GM18909 (cell line): Measurements from ENCODE around the gene EPB41.
"Not testable (repeated sequence)": the region's sequence is repeated elsewhere in the genome, so short reads cannot be mapped to it uniquely, and the experiment has no call there.

ENCODE experiments used
- ATAC-seq: cut with Tn5 transposase; IDR thresholded peaks from one replicate; pipeline ENCODE4 v1.9.1; 2021; ENCODE audit warnings: mild to moderate bottlenecking; ENCODE audit not compliant: unreplicated experiment, poor library complexity

EPB41 gene

GRCh38 chr1:29033829-29034466, 119.6 kb downstream of the EPB41 start:
- ATAC-seq, result no peak

DNA sequence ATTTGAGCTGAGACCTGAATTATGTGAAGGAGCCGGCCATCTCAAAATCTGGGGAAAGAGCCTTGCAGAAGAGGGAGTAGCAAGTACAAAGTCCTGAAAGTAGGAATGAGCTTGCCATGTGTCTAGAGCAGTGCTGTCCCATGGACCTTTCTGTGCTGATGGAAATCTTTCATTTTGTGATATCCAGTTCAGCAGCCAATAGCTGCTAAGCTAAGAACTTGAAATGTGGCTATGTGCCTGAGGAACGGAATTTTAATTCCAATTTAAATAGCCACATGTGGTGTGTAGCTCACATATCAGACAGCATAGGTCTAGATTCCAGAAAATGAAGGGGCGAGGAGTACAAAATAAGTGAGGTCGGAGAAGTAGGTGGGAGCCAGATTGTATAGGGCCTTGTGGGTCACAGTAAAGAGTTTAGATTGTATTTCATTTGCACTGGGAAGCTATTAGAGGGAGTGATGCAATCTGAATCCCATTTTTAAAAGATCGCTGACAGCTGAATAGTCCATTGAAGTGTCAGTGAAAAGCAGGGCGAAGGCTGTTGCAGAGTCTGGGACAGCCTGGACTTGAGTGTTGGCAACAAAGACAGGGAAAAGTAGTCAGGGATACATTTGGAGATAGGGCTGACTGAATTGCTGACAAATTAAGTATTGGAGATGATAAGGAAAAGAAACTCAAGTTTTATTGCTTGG, 129.1 kb downstream of the EPB41 start:
- no peak for ATAC-seq

- ATAC-seq, result no peak
Measured at GRCh38 chr1:29044010-29044409, 129.6 kb downstream of the EPB41 start.

- not testable (repeated sequence) for ATAC-seq
Measured at GRCh38 chr1:29045663-29046062, 131.3 kb downstream of the EPB41 start.

GRCh38 chr1:29047142-29047541, 132.8 kb downstream of the EPB41 start:
- ATAC-seq, result no peak

- ATAC-seq, result no peak
Measured at GRCh38 chr1:29050166-29050565, 135.8 kb downstream of the EPB41 start.

- ATAC-seq, result no peak
Measured at GRCh38 chr1:29052100-29052499, 137.7 kb downstream of the EPB41 start.

DNA sequence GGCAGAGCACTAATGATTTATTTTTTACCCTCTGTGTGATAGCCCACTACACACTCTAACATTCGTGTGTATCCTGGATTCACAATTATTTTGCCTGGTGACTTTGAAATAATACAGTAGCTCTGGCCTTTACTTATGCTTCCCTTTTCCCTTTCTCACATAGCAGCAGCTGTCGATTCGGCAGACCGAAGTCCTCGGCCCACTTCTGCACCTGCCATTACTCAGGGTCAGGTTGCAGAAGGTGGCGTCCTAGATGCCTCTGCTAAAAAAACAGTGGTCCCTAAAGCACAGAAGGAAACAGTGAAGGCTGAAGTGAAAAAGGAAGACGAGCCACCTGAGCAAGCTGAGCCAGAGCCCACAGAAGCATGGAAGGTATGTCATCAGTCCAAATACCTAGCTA, 138.6 kb downstream of the EPB41 start:
- ATAC-seq, result no peak

DNA sequence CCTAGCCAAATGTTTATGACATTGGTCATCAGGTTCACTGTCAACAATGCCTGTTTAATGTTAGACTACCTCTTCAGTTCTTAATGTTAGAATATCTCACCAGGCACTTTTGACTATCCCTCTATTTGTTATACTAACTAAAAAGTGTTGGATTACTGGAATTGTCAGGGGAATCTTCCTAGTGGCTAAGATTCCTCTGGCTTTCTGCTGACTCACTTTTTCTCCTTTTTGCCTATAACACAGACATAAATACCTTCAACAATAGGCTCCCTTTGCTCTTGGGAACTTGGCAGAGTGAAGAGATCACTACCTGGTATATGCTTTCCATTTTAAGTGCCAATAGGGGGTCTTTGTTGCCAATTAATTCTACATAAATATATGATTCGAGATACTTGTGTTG, 140.8 kb downstream of the EPB41 start:
- no peak for ATAC-seq

- ATAC-seq, result no peak
Measured at GRCh38 chr1:29056256-29056655, 141.9 kb downstream of the EPB41 start.

DNA sequence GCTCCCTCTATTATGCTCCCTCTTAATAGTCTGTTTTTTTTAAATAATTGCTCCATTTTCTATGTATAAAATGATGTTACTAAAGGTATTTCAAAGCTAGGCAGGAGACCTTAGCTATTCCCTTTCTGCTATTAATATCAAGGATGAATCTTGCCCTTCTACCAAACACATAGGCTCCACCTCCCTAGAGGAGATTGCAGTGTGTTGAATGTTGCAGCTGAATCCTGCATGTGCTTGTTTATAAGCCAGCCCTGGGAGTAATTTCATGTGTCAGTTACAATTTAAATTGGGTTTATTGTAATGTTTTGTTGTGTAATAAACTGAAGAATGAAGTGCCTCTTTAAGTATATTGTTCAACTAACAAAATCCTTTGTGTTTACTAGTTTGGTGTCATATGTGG, 143.3 kb downstream of the EPB41 start:
- no peak for ATAC-seq

DNA sequence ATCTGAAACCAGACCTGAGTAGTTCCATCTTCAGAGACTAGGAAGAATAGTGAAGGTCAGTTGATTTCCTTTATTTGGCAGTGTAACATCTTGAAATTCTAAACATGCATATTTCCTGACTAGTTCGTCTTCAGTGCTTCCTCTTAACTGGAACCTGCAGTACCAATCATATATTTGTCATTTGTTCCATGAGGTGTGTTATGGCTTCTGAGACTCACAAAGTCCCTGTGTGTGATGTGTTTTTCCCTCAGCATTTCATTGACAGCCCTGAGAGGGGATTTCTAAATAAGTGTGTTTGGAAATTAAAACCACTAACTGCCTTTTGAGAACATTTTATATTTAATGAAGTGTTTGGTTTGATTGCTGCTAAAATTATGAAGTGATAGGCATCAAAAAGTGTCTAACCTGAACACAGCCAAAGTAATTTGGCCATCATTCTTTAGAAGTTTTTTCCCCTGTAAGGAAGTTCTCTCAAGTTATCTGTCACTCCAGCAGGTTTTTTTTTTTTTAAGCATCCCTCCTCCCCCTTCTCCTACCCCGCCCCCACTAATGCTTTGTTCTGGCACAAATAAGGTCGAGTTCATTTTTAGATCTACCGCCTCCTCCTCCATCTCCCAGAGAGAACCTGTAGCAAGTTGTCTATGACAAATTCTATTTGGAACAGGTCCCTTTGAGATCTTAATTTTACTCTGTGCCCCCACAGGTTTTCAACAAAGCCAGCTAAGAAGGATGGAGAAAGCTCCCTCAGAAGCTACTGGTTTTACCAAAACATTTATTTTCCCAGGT, 148.0 kb downstream of the EPB41 start:
- ATAC-seq, result no peak

- no peak for ATAC-seq
Measured at GRCh38 chr1:29064064-29064463, 149.7 kb downstream of the EPB41 start.

- ATAC-seq, result no peak
Measured at GRCh38 chr1:29077155-29077554, 162.8 kb downstream of the EPB41 start.

DNA sequence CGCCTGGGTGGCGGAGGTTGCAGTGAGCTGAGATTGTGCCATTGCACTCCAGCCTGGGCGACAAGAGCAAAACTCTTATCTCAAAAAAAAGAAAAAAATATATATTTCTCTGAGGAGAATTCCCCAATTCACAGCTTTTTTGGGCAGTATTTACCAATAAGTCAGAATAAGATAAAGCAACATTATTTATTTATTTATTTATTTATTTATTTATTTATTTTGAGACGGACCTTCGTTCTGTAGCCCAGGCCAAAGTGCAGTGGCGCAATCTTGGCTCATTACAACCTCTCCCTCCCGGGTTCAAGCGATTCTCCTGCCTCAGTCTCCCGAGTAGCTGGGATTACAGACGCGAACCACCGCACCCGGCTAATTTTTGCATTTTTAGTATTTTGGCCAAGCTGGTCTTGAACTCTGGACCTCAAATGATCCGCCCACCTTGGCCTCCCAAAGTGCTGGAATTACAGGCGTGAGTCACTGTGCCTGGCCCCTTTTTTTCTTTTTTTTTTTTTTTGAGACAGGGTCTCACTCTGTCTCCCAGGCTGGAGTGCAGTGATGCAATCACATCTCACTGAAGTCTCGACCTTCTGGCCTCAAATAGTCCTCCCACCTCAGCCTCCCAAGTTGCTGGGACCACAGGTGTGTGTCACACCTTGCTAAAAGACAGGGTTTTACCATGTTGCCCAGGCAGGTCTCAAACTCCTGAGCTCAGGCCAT, 165.7 kb downstream of the EPB41 start:
- not testable (repeated sequence) for ATAC-seq

GRCh38 chr1:29081201-29081600, 166.8 kb downstream of the EPB41 start:
- ATAC-seq, result no peak

GRCh38 chr1:29082519-29082918, 168.2 kb downstream of the EPB41 start:
- ATAC-seq, result no peak

DNA sequence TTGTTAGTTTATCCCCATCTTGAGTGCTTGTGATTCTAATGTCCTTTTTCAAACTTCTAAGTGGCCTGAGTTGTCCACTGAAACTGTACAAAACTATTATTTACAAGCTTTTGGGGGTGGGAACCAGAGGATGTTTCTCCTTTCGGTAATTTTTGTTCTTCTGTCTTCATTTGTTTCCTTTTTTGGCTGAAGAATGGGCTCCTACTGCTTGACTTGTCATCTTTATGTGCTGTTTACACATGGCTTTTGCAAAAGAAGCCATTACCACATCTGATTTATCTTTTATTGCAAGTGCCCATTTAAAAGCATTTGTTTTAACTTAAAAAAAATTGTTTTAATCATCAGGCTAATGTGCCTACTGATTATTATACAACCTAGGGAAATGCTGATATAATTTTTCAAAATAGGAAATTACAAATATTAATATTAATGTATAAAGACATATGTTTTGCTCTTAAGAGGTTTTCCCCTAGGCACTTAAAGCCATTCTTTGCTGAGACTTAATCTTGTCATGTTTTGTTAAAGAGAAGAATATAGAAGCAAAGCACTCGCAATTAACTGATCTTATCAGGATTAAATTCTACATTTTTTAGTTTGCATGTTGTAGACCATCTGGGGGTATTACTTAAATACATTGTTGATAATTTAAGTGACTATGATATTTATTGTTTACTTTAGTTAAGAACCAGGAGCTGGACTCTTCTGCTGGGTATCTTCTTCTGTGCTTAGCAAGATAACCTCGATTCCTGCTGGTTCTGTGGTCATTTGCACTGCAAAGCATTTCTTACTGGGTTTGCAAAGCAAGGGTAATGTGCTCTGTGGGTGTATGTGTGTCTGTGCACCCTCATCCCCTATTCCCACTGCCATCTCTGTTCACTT, 169.2 kb downstream of the EPB41 start:
- ATAC-seq, result no peak

DNA sequence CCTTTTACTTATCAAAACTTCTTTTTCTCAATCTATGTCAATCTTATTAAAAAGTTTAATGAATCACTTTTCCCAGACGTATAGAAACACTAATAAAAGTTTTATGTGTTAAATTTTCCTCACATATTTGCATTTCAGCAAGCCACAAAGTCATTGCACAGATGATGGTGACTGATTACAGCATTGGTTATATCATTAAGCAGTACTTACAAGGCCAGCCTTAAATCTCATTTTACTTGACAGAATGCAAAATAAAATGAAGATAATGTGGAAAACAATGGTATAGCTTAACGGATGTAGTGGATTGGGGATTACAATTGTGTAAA, 169.8 kb downstream of the EPB41 start:
- ATAC-seq, result no peak
